GM12878 (cell line): ENCODE data around the gene SCIMP. TPM values are rescaled to one million over a fixed set of nuclear protein-coding genes. Genes with fewer than 3 reads are reported as not detected.

Experiments
- ATF7 ChIP-seq: fragments of 450-650 bp; IDR thresholded peaks from 2 replicates; pipeline ENCODE4 v1.6.1; 2016; ENCODE audit warnings: low read depth, mild to moderate bottlenecking
- BHLHE40 ChIP-seq, 2 experiments: fragments of 450-650 bp in 1 of 2; IDR thresholded peaks; 2 replicates each; pipeline ENCODE4 v1.6.1; 2011 to 2017; ENCODE audit warnings: low read depth in 2 of 2, borderline replicate concordance in 1 of 2, improper control_type of control experiment in 1 of 2, low read length in 1 of 2, mild to moderate bottlenecking in 1 of 2
- BMI1 ChIP-seq: fragments of 450-650 bp; IDR thresholded peaks from 2 replicates; pipeline ENCODE4 v1.6.1; 2016; ENCODE audit warnings: mild to moderate bottlenecking, moderate library complexity, borderline replicate concordance
- CBFB ChIP-seq: IDR thresholded peaks from 2 replicates; pipeline ENCODE4 v1.6.1; 2016; ENCODE audit warnings: antibody characterized with exemption, low read depth
- EGR1 ChIP-seq, 2 experiments: IDR thresholded peaks; 1 replicate in 1 of 2; 2 replicates in 1 of 2; pipeline ENCODE4 v1.6.1; 2011 to 2012; ENCODE audit warnings: low read depth in 2 of 2, low read length in 2 of 2, borderline replicate concordance in 1 of 2, mild to moderate bottlenecking in 1 of 2, moderate library complexity in 1 of 2
- GATAD2B ChIP-seq: fragments of 450-650 bp; conservative IDR thresholded peaks from 2 replicates; pipeline ENCODE4 v1.6.1; 2017; ENCODE audit warnings: low read depth, mild to moderate bottlenecking, moderate library complexity
- IKZF1 ChIP-seq: fragments of 450-650 bp; conservative IDR thresholded peaks from 2 replicates; pipeline ENCODE4 v1.6.1; 2017; ENCODE audit warnings: antibody characterized with exemption, mild to moderate bottlenecking
- KAT2A ChIP-seq: conservative IDR thresholded peaks from 2 replicates; pipeline ENCODE4 v1.6.1; 2011; ENCODE audit warnings: low read depth, low read length; ENCODE audit not compliant: control insufficient read depth
- MEF2B ChIP-seq: fragments of 450-650 bp; IDR thresholded peaks from 2 replicates; pipeline ENCODE4 v1.6.1; 2018; ENCODE audit warnings: mild to moderate bottlenecking, moderate library complexity; ENCODE audit not compliant: partially characterized antibody, poor library complexity, severe bottlenecking
- MYC ChIP-seq: IDR thresholded peaks from 2 replicates; pipeline ENCODE4 v1.6.1; 2011; ENCODE audit warnings: mild to moderate bottlenecking, low read length, moderate library complexity, inconsistent platforms; ENCODE audit not compliant: insufficient read depth, insufficient replicate concordance, insufficient read length, severe bottlenecking
- NFIC ChIP-seq: IDR thresholded peaks from 2 replicates; pipeline ENCODE4 v1.6.1; 2012; ENCODE audit warnings: low read depth, mild to moderate bottlenecking, inconsistent platforms, low read length, moderate library complexity
- NR2C1 ChIP-seq: fragments of 450-650 bp; IDR thresholded peaks from 2 replicates; pipeline ENCODE4 v1.6.1; 2017; ENCODE audit warnings: antibody characterized with exemption, mild to moderate bottlenecking, moderate library complexity
- RB1 ChIP-seq: fragments of 450-650 bp; formaldehyde crosslinking; IDR thresholded peaks from 2 replicates; pipeline ENCODE4 v1.6.1; 2017; ENCODE audit warnings: mild to moderate bottlenecking, borderline replicate concordance
- RFX5 ChIP-seq: IDR thresholded peaks from 2 replicates; pipeline ENCODE4 v1.6.1; 2011; ENCODE audit warnings: low read depth, low read length, improper control_type of control experiment
- SMAD1 ChIP-seq: fragments of 450-650 bp; IDR thresholded peaks from 2 replicates; pipeline ENCODE4 v1.6.1; 2018; ENCODE audit warnings: mild to moderate bottlenecking, low read depth; ENCODE audit not compliant: partially characterized antibody
- SMARCA5 ChIP-seq: fragments of 450-650 bp; IDR thresholded peaks from 2 replicates; pipeline ENCODE4 v1.6.1; 2017; ENCODE audit warnings: mild to moderate bottlenecking
- STAT1 ChIP-seq: fragments of 450-650 bp; conservative IDR thresholded peaks from 2 replicates; pipeline ENCODE4 v1.6.1; 2014; ENCODE audit warnings: antibody characterized with exemption, mild to moderate bottlenecking
- STAT3 ChIP-seq: IDR thresholded peaks from 2 replicates; pipeline ENCODE4 v1.6.1; 2011; ENCODE audit warnings: low read depth, low read length, improper control_type of control experiment
- YBX1 ChIP-seq: fragments of 450-650 bp; IDR thresholded peaks from 2 replicates; pipeline ENCODE4 v1.6.1; 2016; ENCODE audit warnings: antibody characterized with exemption
- YY1 ChIP-seq: IDR thresholded peaks from 2 replicates; pipeline ENCODE4 v1.6.1; 2011; ENCODE audit warnings: low read depth, mild to moderate bottlenecking, low read length
- ZBED1 ChIP-seq: IDR thresholded peaks from 2 replicates; pipeline ENCODE4 v1.6.1; 2016; ENCODE audit warnings: borderline replicate concordance
- ZNF274 ChIP-seq: IDR thresholded peaks from one replicate; pipeline ENCODE4 v1.8.0; 2011; ENCODE audit not compliant: insufficient read length, insufficient read depth
- ZNF622 ChIP-seq: fragments of 450-650 bp; IDR thresholded peaks from 2 replicates; pipeline ENCODE4 v1.6.1; 2017; ENCODE audit warnings: mild to moderate bottlenecking, inconsistent platforms
- ZSCAN29 ChIP-seq: fragments of 450-650 bp; IDR thresholded peaks from 2 replicates; pipeline ENCODE4 v1.6.1; 2017; ENCODE audit warnings: mild to moderate bottlenecking, moderate library complexity
- ZZZ3 ChIP-seq: IDR thresholded peaks from 2 replicates; pipeline ENCODE4 v1.6.1; 2011; ENCODE audit warnings: low read depth; ENCODE audit not compliant: control insufficient read depth, insufficient read length
- polyA plus RNA-seq, 11 experiments: library from polyadenylated mRNA; depleted of rRNA in 4 of 11; unstranded in 6 of 11; stranded (reverse) in 5 of 11; fragments of >200 nt; fragmentation: Nextera tagmentation in 4 of 11; fragmentation: Illumina TruSeq in 1 of 11; extraction: Ambion mirVana in 4 of 11; extraction: Trizol in 1 of 11; gene quantifications; 1 replicate in 1 of 11; 2 replicates in 10 of 11; pipeline versions ENCODE4 v1.2.1 to v1.2.3, GENCODE V29; 2011 to 2016; ENCODE audit warnings: inconsistent platforms in 2 of 11, missing spikeins in 2 of 11, low read depth in 1 of 11
- total RNA-seq, 4 experiments: library from RNA; depleted of rRNA in 3 of 4; stranded (reverse); fragments of >200 nt in 3 of 4; fragmentation: Illumina TruSeq in 1 of 4; extraction: Trizol in 1 of 4; gene quantifications; 2 replicates each; pipeline versions ENCODE4 v1.2.1 to v1.2.3, GENCODE V29; 2013 to 2021
- TF ChIP-seq, protein P1 (sequence below): fragments of 450-650 bp; IDR thresholded peaks from 2 replicates; pipeline ENCODE4 v1.6.1; 2017; ENCODE audit warnings: mild to moderate bottlenecking, moderate library complexity
- TF ChIP-seq, protein P2 (sequence below): IDR thresholded peaks from 2 replicates; pipeline ENCODE4 v1.6.1; 2012; ENCODE audit warnings: low read depth, low read length, improper control_type of control experiment

The SCIMP gene
- total and polyA plus RNA-seq, 10 of the 15 experiments (the other 5 are each of a cell fraction or from before 2014, with no cell fraction given) = 56.7 to 151 (median 95.0) TPM

- TF ChIP-seq, protein P1, sequence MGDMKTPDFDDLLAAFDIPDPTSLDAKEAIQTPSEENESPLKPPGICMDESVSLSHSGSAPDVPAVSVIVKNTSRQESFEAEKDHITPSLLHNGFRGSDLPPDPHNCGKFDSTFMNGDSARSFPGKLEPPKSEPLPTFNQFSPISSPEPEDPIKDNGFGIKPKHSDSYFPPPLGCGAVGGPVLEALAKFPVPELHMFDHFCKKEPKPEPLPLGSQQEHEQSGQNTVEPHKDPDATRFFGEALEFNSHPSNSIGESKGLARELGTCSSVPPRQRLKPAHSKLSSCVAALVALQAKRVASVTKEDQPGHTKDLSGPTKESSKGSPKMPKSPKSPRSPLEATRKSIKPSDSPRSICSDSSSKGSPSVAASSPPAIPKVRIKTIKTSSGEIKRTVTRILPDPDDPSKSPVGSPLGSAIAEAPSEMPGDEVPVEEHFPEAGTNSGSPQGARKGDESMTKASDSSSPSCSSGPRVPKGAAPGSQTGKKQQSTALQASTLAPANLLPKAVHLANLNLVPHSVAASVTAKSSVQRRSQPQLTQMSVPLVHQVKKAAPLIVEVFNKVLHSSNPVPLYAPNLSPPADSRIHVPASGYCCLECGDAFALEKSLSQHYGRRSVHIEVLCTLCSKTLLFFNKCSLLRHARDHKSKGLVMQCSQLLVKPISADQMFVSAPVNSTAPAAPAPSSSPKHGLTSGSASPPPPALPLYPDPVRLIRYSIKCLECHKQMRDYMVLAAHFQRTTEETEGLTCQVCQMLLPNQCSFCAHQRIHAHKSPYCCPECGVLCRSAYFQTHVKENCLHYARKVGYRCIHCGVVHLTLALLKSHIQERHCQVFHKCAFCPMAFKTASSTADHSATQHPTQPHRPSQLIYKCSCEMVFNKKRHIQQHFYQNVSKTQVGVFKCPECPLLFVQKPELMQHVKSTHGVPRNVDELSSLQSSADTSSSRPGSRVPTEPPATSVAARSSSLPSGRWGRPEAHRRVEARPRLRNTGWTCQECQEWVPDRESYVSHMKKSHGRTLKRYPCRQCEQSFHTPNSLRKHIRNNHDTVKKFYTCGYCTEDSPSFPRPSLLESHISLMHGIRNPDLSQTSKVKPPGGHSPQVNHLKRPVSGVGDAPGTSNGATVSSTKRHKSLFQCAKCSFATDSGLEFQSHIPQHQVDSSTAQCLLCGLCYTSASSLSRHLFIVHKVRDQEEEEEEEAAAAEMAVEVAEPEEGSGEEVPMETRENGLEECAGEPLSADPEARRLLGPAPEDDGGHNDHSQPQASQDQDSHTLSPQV = peak; percentile 86; the same call in 1 of the 2 replicates
- TF ChIP-seq NR2C1 = no peak
- TF ChIP-seq BMI1 = no peak
- TF ChIP-seq YBX1 = no peak
- peak; percentile 62; the same call in 1 of the 2 replicates for TF ChIP-seq ZBED1
- 0 out of 2 replicates have a peak, but pooled peaks have one; percentile 24 for TF ChIP-seq NFIC
- peak in 1 of 2 experiments; percentile 14; a peak in 1 of 4 replicates for TF ChIP-seq BHLHE40 (IDR thresholded peaks at IDR 0.05; ENCODE audit: borderline replicate concordance in 1 of 2, low read depth in 2 of 2, low read length in 1 of 2)
- no peak for TF ChIP-seq ZZZ3
- TF ChIP-seq MYC = no peak
- TF ChIP-seq, protein P2, sequence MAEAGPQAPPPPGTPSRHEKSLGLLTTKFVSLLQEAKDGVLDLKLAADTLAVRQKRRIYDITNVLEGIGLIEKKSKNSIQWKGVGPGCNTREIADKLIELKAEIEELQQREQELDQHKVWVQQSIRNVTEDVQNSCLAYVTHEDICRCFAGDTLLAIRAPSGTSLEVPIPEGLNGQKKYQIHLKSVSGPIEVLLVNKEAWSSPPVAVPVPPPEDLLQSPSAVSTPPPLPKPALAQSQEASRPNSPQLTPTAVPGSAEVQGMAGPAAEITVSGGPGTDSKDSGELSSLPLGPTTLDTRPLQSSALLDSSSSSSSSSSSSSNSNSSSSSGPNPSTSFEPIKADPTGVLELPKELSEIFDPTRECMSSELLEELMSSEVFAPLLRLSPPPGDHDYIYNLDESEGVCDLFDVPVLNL = no peak
- TF ChIP-seq KAT2A = no peak
- peak; percentile 91 for TF ChIP-seq MEF2B
- peak; percentile 85; the same call in 1 of the 2 replicates for TF ChIP-seq STAT3
- TF ChIP-seq IKZF1 = peak; percentile 76
- no peak for TF ChIP-seq STAT1
- no peak; the same call in 1 of the 2 replicates for TF ChIP-seq ATF7
- no peak for TF ChIP-seq CBFB
- TF ChIP-seq SMARCA5 = peak; percentile 84
- TF ChIP-seq RB1 = no peak; the same call in 1 of the 2 replicates
- no peak for TF ChIP-seq ZSCAN29
- TF ChIP-seq ZNF622 = no peak
- TF ChIP-seq RFX5 = no peak
- no peak for TF ChIP-seq SMAD1
- peak; percentile 84 for TF ChIP-seq GATAD2B
- peak; percentile 86 for TF ChIP-seq YY1
- no peak for TF ChIP-seq ZNF274
- no peak for TF ChIP-seq EGR1 (IDR thresholded peaks at IDR 0.05; ENCODE audit: borderline replicate concordance in 1 of 2, low read depth in 2 of 2, low read length in 2 of 2)
Measured at GRCh38 chr17:5237541-5238016, 2.9 kb upstream of the SCIMP start (continued).
